GM12873 (cell line): Measurements from ENCODE around the gene EFHC1.

Experiments
- TF ChIP-seq, protein P1 (sequence below): IDR thresholded peaks from 2 replicates; pipeline ENCODE4 v1.5.1; 2012; ENCODE audit warnings: low read depth, mild to moderate bottlenecking, moderate library complexity, low read length, control low read depth; ENCODE audit not compliant: insufficient read depth; ENCODE audit errors: missing control alignments

EFHC1 gene

GRCh38 chr6:52516943-52517342, 96.8 kb downstream of the EFHC1 start:
- TF ChIP-seq, protein P1, sequence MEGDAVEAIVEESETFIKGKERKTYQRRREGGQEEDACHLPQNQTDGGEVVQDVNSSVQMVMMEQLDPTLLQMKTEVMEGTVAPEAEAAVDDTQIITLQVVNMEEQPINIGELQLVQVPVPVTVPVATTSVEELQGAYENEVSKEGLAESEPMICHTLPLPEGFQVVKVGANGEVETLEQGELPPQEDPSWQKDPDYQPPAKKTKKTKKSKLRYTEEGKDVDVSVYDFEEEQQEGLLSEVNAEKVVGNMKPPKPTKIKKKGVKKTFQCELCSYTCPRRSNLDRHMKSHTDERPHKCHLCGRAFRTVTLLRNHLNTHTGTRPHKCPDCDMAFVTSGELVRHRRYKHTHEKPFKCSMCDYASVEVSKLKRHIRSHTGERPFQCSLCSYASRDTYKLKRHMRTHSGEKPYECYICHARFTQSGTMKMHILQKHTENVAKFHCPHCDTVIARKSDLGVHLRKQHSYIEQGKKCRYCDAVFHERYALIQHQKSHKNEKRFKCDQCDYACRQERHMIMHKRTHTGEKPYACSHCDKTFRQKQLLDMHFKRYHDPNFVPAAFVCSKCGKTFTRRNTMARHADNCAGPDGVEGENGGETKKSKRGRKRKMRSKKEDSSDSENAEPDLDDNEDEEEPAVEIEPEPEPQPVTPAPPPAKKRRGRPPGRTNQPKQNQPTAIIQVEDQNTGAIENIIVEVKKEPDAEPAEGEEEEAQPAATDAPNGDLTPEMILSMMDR = no peak

GRCh38 chr6:52517502-52518278, 97.5 kb downstream of the EFHC1 start:
- TF ChIP-seq, protein P1 = no peak

GRCh38 chr6:52518279-52518945, 98.3 kb downstream of the EFHC1 start:
- TF ChIP-seq, protein P1 = no peak

DNA sequence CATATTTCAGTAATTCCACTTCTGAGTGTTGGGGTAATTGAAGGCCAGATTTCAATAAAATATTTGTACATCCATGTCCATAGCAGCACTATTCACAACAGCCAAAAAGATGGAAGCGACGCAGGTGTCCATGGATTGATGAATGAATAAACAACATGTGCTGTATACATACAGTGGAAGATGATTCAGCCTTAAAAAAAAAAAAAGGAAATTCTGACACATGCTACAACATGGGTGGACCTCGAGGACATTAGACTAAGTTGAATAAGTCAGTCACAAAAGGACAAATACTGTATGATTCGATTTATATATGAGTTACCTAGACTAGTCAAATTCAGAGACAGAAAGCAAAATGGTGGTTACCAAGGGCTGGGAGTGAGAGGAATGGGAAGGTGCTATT, 99.5 kb downstream of the EFHC1 start:
- TF ChIP-seq, protein P1 = no peak

GRCh38 chr6:52522151-52522626, 102.0 kb downstream of the EFHC1 start:
- TF ChIP-seq, protein P1 = no peak

DNA sequence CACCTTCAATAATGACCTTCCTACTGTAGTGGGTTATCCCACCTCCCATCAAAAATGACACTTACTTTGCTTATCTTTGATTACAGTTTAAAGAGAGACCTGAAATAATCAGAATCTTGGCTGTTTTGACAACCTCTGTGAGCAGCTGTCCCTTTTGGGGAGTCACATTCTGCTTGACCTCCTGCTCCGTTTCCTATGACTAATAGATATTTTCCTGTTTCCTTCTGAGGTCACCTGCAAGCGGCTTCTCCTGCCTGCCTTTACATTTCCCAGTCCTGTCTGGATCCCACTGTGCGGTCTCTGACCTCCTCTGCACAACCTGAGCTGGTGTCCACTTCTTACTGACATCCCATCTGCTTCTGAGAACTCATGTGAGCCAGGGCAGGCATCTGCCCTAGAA, 102.5 kb downstream of the EFHC1 start:
- TF ChIP-seq, protein P1 = no peak

DNA sequence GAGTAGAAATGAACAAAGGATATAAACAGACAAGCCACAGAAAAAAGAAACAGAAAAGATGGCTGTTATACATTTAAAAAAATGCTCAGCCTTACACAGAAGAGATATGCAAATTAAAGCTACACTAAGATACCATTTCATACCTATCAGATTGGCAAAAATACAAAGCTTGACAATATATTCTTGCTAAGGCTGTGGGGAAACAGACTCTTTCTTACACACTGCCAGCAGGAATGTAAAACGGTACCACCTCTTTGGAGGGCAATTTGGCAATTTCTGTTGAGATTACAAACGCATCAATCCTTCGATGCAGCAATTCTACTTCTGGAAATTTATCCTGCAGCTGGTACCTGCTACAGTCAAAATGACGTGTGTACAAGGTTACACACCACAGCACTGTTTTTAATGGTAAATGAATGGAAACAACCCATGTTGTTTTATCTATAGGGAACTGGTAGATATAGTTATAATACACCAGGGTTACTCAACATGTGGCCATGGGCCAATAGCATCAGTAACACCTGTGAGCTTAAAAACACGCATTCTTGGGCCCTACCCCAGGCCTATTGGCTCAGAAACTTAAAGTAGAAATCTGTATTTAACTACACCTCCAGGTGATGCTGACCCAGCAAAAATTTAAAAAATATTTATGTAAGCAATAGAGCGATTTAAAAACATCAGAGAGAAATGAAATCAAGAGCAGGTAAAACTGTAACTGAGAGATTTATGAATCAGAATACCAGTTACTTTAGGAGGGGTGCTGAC, 103.4 kb downstream of the EFHC1 start:
- TF ChIP-seq, protein P1 = no peak
